ENCODE measurements around the gene REXO1.

DNA sequence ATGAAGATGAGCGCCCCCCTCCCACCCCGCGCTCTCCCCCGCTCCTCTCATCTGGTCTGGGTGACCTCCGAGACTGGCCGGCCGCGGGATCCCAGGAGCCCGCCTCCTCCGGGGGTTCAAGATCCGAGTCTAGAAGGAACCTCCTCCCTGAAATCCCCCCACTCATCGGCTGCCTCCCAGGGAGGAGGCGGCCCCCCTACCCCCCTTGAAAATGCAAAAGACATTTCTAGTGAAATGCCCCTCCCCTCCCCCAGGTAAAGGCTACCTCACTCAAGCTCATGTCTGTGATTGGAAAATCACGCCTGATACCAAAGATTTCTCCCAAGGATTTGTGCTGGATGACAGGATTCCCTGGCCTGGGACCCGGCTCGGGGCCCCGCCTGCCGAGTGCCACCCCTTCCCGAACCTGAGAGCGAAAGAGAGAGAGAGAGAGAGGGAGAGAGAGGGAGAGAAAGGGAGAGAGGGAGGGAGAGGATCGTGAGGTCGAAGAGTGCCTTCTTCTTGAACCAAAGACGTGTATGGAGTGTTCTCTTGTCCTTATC, 71.6 kb downstream of the REXO1 start:
- TF ChIP-seq, protein P1, sequence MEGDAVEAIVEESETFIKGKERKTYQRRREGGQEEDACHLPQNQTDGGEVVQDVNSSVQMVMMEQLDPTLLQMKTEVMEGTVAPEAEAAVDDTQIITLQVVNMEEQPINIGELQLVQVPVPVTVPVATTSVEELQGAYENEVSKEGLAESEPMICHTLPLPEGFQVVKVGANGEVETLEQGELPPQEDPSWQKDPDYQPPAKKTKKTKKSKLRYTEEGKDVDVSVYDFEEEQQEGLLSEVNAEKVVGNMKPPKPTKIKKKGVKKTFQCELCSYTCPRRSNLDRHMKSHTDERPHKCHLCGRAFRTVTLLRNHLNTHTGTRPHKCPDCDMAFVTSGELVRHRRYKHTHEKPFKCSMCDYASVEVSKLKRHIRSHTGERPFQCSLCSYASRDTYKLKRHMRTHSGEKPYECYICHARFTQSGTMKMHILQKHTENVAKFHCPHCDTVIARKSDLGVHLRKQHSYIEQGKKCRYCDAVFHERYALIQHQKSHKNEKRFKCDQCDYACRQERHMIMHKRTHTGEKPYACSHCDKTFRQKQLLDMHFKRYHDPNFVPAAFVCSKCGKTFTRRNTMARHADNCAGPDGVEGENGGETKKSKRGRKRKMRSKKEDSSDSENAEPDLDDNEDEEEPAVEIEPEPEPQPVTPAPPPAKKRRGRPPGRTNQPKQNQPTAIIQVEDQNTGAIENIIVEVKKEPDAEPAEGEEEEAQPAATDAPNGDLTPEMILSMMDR (IDR thresholded peaks at IDR 0.05) = no peak
- TF ChIP-seq NR1H2 (CRISPR knock-in tag; IDR thresholded peaks at IDR 0.05) (no peak), ATF1 (CRISPR knock-in tag; IDR thresholded peaks at IDR 0.05) (no peak), CBFB (CRISPR knock-in tag; IDR thresholded peaks at IDR 0.05; ENCODE audit: low read depth) (no peak), SP1 (CRISPR knock-in tag; conservative IDR thresholded peaks at IDR 0.05) (no peak), TCF7 (CRISPR knock-in tag; IDR thresholded peaks at IDR 0.05; ENCODE audit: low read depth) (no peak), FOXP1 (CRISPR knock-in tag; IDR thresholded peaks at IDR 0.05; ENCODE audit: borderline replicate concordance) (no peak), NR3C1 (CRISPR knock-in tag; conservative IDR thresholded peaks at IDR 0.05; ENCODE audit: low read depth) (no peak), JAZF1 (CRISPR knock-in tag; IDR thresholded peaks at IDR 0.05) (no peak)
- TF ChIP-seq, protein P2, sequence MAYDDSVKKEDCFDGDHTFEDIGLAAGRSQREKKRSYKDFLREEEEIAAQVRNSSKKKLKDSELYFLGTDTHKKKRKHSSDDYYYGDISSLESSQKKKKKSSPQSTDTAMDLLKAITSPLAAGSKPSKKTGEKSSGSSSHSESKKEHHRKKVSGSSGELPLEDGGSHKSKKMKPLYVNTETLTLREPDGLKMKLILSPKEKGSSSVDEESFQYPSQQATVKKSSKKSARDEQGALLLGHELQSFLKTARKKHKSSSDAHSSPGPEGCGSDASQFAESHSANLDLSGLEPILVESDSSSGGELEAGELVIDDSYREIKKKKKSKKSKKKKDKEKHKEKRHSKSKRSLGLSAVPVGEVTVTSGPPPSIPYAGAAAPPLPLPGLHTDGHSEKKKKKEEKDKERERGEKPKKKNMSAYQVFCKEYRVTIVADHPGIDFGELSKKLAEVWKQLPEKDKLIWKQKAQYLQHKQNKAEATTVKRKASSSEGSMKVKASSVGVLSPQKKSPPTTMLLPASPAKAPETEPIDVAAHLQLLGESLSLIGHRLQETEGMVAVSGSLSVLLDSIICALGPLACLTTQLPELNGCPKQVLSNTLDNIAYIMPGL (CRISPR knock-in tag; IDR thresholded peaks at IDR 0.05) = no peak
- TF ChIP-seq, protein P3, sequence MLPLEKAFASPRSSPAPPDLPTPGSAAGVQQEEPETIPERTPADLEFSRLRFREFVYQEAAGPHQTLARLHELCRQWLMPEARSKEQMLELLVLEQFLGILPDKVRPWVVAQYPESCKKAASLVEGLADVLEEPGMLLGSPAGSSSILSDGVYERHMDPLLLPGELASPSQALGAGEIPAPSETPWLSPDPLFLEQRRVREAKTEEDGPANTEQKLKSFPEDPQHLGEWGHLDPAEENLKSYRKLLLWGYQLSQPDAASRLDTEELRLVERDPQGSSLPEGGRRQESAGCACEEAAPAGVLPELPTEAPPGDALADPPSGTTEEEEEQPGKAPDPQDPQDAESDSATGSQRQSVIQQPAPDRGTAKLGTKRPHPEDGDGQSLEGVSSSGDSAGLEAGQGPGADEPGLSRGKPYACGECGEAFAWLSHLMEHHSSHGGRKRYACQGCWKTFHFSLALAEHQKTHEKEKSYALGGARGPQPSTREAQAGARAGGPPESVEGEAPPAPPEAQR (CRISPR knock-in tag; IDR thresholded peaks at IDR 0.05) = no peak
- TF ChIP-seq, protein P4, sequence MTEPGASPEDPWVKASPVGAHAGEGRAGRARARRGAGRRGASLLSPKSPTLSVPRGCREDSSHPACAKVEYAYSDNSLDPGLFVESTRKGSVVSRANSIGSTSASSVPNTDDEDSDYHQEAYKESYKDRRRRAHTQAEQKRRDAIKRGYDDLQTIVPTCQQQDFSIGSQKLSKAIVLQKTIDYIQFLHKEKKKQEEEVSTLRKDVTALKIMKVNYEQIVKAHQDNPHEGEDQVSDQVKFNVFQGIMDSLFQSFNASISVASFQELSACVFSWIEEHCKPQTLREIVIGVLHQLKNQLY (CRISPR knock-in tag; IDR thresholded peaks at IDR 0.05) = no peak

All from WTC11 (cell line).